Measurements from ENCODE around the gene SLC28A2. TPM values are rescaled to one million over a fixed set of nuclear protein-coding genes. Genes with fewer than 3 reads are reported as not detected.

SLC28A2 gene
- polyA plus RNA-seq, 3 donors, result not detected

- WGBS (ENCODE audit: insufficient coverage), result 82% methylated on average over 3 of the region's 7 CpGs
- no peaks in the 10 kb centered on the region for H3K36me3 ChIP-seq (replicated peaks in 1 of 2; ENCODE audit: control insufficient read depth in 1 of 2, insufficient read depth in 2 of 2, low read length in 2 of 2)
- no peak overlapping the region for H3K4me2 ChIP-seq (replicated peaks; ENCODE audit: extremely low read depth, low read length, poor library complexity, severe bottlenecking)
- peaks cover 0 to 2% of the 10 kb centered on the region in 2 donors for H3K27me3 ChIP-seq (ENCODE audit: control insufficient read depth in 2 of 2, insufficient read depth in 2 of 2, low read length in 2 of 2)
- H3K4me1 Mint-ChIP-seq, result no peaks in the 10 kb centered on the region
- no peaks in the 10 kb centered on the region for H3K9me3 ChIP-seq (replicated peaks in 1 of 2; ENCODE audit: control insufficient read depth in 1 of 2, insufficient read depth in 1 of 2, low read length in 2 of 2)
- peaks cover 2 to 12% (median 9%) of the 10 kb centered on the region in 3 donors for H3K27me3 Mint-ChIP-seq (ENCODE audit: low read depth in 3 of 3)
- no peak overlapping the region for H3K9ac ChIP-seq (ENCODE audit: insufficient read depth, low read length, poor library complexity, severe bottlenecking)
- H3K4me3 ChIP-seq (replicated peaks in 1 of 3; ENCODE audit: low read depth in 2 of 3, low read length in 3 of 3), result no peak overlapping the region
- no peaks in the 10 kb centered on the region for H3K4me1 ChIP-seq (ENCODE audit: control insufficient read depth in 1 of 2, insufficient read depth in 2 of 2, low read length in 2 of 2)
- no peaks in the 10 kb centered on the region for H3K36me3 Mint-ChIP-seq
- H3K9me3 Mint-ChIP-seq, result peaks cover 0 to 6% (median 0%) of the 10 kb centered on the region in 7 donors
- H3K4me3 Mint-ChIP-seq, result no peak overlapping the region
- no peak for TF ChIP-seq CTCF (IDR thresholded peaks at IDR 0.05)
- no peak overlapping the region for H2AFZ ChIP-seq (ENCODE audit: insufficient read depth, low read depth, low read length, poor library complexity, severe bottlenecking)
- intact Hi-C loops (cut with micrococcal nuclease), result no loop called here
- H3K27ac ChIP-seq (ENCODE audit: low read depth in 1 of 2, low read length in 2 of 2), result no peak overlapping the region
- H4K20me1 ChIP-seq (ENCODE audit: insufficient read depth, low read length), result no peaks in the 10 kb centered on the region
- DNase-seq, result no peak
- no peak overlapping the region for H3K27ac Mint-ChIP-seq
- no peaks in the 10 kb centered on the region for H3K79me2 ChIP-seq (ENCODE audit: insufficient read depth, low read length)
Observed at GRCh38 chr15:45326741-45327140, 74.7 kb downstream of the SLC28A2 start.

Other genes with a start within 250 kb of the SLC28A2 start
- 10 to 100 TPM; 17.9 to 22.6 (median 21.7) TPM for gene SORD, start 229.0 kb upstream of the SLC28A2 start, polyA plus RNA-seq
- under 1 TPM in 1 of 3 donors, not detected in 2; 0.01 TPM for gene DUOX2, start 138.1 kb upstream of the SLC28A2 start, polyA plus RNA-seq
- gene DUOXA2, start 137.9 kb upstream of the SLC28A2 start, polyA plus RNA-seq, result not detected
- not detected for gene DUOXA1, start 122.4 kb upstream of the SLC28A2 start, polyA plus RNA-seq
- under 1 TPM in 1 of 3 donors, not detected in 2; 0.22 TPM for gene DUOX1, start 122.2 kb upstream of the SLC28A2 start, polyA plus RNA-seq
- under 1 TPM; 0.58 to 0.70 (median 0.67) TPM for gene SHF, start 64.3 kb upstream of the SLC28A2 start, polyA plus RNA-seq
- 1 to 10 TPM in 2 of 3 donors, under 1 TPM in 1; 0.89 to 1.5 (median 1.5) TPM for gene GATM, start 126.3 kb downstream of the SLC28A2 start, polyA plus RNA-seq